CD4-positive, alpha-beta T cell treated with Interleukin-17A for 1 hour (primary cell): ENCODE measurements around the gene HEATR5A.
"Not testable (repeated sequence)": the region's sequence is repeated elsewhere in the genome, so short reads cannot be mapped to it uniquely, and the experiment has no call there.

Experiments used
- DNase-seq: peaks from one replicate; pipeline ENCODE4 v3.0.0-alpha.2; 2020

The HEATR5A gene

DNA sequence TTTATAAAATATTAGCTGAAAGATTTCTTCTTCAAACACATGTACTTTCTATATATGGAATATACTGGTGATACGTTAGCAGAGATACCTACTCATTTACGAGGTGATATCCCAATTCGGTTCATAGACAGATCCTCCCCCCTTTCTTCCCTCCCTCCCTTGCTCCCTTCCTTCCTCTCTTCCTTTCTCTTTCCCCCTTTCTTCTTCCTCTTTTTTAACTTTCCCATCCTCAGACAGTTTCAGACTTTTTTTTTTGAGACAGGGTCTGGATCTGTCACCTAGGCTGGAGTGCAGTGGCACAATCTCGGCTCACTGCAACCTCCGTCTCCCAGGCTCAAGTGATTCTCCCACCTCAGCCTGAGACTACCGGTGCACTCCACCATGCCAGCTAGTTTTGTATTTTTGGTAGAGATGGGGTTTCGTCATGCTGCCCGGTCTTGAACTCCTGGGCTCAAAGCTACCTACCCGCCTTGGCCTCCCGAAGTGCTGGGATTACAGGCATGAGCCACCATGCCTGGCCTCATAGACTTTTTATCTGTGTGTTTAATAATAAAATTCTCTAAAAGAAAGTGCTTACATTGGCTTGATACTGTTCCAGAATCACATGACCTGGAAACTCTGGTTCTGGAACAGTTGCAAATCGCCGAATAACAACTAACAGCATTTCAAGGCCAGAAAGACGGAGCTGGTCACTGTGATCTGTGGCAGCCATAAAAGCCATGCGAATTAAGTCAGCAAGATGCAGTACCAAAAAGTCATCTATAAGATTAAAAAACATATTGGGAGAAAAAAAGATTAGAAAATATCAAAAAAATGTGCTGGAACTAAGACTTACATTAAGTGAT is 99.2 kb downstream of the HEATR5A start:
- DNase-seq, result no peak

DNA sequence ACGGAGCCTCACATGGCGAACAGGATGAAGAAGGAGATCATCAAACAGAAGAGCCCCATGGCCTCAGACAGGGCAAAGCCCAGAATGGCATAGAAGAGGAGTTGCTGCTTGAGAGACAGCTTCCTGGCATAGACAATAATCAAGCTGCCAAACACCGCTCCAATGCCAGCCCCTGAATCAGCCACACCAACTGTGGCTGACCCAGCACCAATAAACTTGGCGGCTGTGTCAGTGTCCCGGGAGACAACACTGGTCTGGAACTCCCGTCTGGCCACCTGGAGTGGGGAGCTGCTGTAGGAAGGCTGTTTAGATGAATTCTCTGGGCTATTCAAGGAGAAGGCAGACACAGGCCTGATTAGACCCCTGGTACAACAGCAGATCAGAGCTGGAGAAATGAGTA is 100.1 kb downstream of the HEATR5A start:
- no peak for DNase-seq

DNA sequence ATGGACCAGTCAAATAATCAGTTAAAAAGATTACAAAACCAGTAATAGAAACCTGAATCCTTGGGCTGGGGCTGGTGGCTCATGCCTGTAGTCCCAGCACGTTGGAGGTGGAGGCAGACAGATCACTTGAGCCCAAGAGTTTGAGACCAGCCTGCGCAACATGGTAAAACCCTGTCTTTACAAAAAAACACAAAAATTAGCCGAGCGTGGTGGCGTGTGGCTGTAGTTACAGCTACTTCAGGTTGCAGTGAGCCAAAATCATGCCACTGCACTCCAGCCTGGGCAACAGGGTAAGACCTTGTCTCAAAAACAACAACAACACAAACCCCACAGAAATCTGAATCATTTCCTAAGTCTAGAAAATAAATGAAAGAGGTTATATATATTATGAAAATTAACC is 100.6 kb downstream of the HEATR5A start:
- no peak for DNase-seq

DNA sequence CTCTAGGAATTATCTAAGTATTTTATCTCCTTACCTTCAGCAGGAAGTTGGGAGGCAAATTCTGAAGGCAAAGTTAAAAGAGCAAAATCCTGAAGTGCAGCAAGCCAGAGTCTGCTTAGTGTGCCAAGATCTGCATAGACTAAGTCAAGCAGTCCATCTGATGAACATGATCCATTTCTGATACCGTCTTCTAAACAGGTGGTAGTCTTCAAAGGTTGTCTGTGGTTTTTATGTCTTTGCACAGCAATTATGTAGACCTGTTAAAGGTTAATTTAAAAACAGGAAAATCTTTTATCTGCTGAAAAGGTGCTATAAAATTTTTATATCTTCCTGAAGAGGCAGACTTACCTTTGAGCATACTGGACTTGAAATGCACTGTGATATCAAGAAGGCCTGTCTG is 107.4 kb downstream of the HEATR5A start:
- no peak for DNase-seq

DNA sequence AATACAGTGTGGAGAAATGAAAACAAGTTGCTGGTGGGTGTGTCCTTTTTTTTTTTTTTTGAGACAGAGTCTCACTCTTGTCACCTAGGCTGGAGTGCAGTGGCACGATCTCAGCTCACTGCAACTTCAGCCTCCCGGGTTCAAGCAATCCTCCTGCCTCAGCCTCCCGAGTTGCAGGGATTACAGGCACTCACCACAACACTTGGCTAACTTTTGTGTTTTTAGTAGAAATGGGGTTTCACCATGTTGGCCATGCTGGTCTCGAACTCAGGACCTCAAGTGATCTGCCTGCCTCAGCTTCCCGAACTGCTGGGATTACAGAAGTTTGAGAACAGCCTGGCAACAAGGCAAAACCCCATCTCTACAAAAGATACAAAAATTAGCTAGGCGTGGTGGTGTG is 108.0 kb downstream of the HEATR5A start:
- not testable (repeated sequence) for DNase-seq

DNA sequence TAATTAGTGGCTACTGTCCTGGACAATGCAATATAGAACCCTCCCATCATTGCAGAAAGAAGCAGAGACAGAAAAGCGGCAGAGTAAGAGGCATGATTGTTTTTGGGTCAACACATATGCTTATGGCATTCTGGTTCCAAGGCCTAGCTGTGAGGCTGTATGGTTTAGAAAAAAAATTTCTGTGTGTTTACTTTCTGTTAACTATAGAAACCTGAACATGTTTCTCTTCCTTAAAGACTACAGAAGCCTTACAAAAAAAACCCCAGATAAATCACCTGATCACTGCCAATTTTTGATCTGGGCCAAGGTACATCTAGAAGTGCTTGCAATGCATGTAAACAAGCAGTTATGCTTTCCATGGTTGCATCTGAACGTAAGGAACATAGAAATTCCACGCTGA is 112.7 kb downstream of the HEATR5A start:
- no peak for DNase-seq

DNA sequence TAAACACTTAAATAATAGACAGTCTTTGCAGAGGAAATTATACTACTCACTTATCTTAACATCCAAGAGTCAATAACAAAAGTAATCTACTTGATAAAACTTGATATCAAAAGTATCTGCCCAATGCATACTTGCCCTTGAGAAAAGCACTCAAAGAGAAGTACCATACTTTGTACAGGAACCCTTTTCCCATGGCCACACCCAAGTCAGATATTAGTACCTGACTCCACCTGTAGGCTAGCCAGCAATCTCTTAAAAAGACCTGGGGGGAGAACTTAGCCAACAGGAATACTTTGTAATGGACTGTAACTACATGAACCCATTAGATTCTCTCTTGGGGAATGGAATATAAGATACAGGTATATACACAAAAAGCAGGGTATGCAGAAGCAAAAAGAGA is 113.2 kb downstream of the HEATR5A start:
- DNase-seq, result no peak

DNA sequence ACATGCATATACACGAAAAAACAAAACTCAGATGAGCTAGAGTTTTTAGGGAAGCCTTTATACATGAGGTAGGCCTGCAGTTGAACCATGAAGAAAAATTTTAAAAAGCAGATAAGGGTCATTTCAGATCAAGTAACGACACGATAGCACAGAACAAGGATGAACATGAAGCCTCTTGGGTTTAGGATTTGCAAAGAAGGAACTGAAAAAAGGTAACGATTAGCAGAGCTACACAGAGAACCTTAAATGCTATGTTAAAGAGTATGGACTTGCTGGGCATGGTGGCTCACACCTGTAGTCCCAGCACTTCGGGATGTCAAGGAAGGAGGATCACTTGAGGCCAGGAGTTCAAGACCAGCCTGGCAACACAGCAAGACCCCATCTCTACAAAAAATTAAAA is 116.7 kb downstream of the HEATR5A start:
- DNase-seq, result no peak

DNA sequence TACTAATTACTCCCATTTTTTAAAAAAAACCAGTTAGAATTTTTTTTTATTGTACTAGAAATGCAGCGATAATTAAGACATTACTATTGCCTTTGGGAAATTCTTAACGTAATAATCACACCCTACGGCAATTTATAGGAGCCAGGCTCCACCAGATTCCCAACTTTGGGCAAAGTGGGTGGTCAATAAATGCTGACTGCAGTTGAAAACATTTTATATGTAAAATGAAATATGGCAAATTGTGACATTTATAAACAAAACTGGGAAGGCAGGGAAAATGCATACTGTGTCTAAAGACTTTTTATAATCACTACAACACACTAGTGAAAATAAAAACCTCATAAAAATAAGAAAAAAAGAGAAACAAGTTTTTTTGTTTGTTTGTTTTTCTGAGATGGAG is 119.5 kb downstream of the HEATR5A start:
- no peak for DNase-seq

DNA sequence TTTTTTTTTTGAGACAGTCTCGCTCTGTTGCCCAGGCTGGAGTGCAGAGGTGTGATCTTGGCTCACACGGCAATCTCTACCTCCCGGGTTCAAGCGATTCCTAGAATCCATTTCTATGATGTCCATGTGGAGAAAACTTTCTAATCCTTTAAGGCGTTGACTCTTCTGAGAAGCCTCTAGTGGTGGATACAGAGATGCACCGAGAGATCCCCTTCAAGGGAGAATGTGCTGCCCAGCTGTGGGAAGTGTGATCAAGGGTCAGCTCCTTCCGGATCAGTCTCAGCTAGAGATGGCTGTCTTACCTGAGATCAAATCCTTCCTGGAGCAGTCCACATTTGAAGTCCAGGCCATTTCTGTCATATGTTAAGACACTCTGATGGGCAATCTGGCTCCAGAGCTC is 120.1 kb downstream of the HEATR5A start:
- no peak for DNase-seq

DNA sequence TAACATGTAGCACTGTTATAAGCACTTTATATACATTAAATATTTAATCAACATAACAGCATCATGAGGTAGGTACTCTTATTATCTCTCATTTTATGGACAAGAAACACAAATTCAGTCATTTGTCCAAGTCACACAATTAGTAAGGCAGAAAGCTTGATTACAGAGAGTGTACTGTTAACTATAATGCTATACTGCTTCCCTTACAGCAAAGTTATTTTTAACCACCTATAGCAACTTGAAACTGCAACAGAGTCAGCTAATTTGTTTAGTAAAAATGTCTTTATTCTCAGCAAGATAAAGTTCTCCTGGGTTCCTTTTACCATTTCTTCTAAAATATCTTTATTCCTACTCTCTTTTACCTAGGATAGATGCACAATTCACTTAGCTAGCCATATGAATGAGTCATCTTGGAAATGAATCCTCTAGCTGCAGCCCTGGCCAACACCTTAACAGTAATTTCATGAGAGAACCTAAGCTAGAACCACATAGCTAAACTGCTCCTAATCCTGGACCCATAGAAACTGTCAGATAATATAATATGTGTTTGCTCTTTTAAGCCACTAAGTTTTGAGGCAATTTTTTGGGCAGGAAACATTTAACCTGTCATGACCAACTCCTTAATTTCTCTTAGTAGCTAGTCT is 122.5 kb downstream of the HEATR5A start:
- no peak for DNase-seq

DNA sequence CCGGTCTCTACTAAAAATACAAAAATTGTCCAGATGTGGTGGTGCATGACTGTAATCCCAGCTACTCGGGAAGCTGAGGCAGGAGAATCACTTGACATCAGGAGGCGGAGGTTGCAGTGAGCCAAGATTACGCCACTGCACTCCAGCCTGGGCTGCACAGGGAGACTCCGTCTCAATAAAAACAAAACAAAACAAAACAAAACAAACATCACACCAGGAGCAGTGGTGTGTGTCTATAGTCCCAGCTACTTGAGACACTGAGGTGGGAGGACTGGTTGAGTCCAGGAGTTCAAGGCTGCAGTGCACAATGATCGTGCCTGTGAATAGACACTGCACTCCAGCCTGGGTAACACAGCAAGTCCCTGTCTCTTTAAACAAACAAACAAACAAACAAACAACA is 123.2 kb downstream of the HEATR5A start:
- DNase-seq, result no peak

DNA sequence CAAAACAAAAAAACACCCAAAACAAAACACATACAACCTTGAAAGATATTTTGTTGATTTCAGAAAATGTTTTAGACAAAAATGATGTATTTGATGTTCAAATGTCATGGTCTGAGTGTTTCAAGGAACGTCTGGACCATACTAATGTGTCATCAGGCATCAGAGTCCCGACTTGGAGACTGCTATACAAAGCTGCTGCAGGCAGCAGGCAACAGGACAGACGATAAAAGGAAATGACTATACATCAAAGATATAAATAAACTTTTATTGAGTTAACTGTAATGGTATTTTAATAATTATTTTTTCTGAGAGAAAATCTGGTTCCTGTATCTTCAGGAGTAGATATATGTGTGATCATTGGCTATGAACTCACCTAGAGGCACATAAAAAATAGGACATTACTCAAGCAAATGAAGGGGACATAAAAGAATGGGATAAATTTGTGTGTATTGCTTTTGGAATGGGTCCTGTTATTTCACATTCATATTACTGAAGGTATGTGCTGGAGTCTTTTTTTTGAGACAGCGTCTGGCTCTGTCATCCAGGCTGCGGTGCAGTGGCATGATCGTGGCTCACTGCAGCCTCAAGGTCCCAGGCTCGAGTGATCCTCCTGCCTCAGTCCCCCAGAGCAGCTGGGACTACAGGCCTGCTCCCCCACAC is 125.5 kb downstream of the HEATR5A start:
- DNase-seq, result no peak

DNA sequence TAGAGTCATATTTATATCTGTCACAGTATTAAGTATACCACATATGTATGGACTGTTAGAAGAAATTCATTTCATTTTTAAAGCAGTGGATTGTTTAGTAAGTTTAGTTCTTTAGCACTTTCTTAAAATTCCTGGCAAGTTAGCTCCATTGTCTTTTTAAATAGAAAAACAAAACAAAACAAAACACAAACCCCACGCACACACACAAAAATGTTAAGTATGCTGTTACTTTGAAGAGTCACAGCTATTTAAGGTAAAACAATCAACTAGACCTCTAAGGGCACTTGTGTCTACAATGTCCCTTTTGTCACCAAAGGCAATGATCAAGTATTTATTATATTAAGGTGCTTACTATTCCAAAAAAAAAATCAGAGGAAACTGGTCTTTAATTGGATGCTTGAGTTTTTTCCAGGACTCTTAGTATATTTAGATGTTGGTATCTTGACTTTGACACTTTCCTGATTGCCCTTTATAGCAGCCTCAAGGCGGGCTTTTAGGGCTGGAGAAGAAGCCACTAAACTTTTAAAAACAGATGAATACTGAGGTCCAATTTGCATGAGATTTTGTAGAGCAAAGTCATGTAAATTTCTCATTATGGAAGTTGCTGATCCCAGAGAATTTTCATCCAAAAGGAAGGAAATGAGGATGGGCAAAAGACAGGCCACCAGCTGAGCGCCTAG is 127.3 kb downstream of the HEATR5A start:
- DNase-seq, result no peak

DNA sequence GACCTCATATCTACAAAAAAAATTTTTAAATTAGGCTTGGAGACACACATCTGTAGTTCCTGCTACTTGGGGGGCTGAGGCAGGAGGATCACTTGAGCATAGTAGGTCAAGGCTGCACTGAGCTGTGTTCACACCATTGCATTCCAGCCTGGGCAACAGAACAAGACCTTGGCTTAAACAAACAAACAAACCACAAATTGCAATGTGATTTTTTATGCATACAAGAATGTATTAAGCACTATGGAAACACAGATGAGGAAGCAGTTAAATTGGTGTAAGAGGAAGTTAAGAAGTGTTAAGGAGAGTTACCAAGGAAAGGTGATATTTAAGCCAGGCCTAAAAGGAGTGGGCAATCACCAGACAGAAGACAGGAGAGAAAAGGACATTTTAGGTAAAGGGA is 129.1 kb downstream of the HEATR5A start:
- DNase-seq, result no peak

DNA sequence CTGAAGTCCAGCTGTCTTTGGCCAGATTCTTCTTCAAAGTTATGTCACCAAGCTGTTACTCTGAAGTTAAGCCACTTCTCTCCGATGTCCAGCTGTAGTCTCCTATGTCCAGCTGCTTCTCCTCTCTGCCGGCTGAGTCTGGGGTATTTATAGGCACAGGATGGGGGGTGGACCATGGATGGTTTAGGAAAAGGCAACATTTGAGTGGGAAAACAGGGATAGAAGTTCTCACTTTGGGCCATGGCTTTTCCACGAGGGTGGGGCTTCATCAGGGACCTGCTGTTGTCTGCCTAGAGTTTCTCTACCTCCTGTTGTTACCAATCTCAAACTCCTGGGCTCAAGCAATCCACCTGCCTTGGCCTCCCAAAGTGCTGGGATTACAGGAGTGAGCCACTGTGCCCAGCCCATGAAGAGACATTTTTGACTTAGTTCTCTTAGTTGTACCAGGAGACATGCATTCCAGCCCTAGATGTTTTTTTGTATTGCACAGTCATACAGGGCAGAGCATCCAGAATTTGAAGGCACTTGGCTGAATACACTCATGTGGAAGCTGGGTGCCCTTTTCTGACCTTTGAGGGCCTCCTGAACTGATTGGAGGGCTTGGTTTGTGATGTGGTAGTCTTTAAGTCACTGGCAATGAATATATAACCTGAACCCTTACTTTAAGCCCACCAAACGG is 132.9 kb downstream of the HEATR5A start:
- DNase-seq, result no peak

DNA sequence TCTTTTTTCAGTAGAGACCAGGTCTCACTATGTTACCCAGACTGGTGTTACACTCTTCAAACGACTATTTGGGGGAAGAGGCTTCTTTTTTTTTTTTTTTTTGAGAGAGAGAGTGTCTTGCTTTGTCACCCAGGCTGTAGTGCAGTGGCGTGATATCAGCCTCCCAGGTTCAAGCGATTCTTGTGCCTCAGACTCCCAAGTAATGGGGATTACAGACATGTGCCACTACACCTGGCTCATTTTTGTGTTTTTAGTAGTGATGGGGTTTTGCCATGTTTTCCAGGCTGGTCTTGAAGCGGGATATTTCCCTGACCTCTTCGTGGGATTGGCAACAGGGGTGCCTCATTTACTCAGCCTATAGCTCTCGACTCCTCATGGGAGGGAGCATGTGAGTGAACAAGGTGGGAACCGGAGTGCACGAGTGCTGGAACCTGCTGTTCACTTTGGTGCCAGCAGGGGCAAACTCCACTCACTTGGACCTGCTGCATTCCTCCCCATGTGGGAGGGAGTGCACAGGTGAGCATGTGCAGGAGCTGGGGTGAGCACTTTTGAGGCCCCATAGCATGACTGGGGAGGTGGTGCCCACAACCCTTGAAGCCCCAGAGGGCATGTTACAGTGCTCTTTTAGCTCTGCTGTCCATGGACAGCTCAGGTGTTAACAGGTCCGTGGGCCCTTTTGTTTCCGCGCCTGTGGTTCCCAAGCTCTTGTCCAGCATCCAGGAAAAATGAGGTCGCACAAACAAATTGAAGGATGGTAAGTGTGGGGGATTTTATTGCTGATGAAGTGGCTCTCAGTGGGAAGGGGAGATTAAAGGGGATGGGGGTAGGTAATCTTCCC is 133.7 kb downstream of the HEATR5A start:
- no peak for DNase-seq

DNA sequence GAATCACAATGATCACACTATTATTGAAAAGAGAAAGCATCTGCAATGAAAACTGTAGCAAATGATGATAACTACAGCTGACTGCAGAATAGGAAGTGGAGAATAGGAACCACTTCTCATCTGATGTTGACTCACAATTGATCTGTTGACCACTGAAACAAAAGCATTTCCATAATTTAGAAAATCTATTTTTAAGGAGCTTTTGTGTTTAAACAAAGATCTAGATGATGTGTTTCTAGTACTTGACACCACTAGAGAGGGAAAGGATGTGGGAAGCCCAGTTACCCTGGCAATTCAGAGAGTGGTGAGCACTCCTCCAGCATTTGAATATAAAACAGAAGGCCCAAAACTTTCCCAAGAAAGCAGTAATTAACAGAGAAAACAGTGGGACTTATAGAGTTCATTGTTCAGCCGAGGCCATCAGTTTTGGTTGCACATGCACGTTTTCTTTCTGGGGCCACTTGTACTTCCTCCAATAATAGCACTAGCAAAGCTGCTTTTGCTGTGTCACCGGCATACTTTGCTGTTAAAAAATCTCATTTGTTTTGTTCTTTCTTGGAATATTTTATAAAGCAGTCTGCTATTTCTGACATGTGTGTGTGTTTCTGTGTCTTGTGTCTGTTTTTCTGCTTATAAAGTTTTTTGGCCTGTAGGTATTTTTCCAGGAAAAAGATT is 136.6 kb downstream of the HEATR5A start:
- DNase-seq, result no peak

DNA sequence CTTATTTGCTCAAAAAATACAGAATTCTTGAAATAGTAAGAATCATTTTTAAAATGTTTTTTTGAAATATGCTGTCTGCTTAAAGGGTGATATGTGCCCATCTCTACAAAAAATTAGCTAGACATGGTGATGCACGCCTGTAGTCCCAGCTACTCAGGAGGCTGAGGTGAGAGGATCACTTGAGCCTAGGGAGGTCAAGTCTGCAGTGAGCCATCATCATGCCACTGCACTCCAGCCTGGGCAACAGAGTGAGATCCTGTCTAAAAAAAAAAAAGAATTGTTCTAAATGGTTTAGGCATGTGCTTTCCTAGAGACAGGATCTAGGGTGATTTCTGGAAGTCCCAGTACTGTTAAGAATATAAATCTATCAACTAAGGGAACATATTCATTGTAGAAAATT is 137.2 kb downstream of the HEATR5A start:
- no peak for DNase-seq

DNA sequence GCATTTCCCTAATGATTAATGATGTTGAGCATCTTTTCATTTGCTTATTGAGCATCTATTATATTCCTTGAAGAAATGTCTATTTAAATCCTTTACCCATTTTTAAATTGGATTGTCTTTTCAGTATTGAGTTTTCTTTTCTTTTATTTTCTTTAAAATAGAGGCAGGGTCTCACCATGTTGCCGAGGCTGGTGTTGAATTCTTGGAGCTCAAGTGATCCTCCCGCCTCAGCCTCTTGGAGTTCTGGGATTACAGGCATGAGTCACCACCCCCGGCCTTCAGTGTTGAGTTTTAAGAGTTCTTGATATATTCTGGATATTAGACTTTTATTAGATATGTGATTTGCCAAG is 139.5 kb downstream of the HEATR5A start:
- DNase-seq, result no peak

DNA sequence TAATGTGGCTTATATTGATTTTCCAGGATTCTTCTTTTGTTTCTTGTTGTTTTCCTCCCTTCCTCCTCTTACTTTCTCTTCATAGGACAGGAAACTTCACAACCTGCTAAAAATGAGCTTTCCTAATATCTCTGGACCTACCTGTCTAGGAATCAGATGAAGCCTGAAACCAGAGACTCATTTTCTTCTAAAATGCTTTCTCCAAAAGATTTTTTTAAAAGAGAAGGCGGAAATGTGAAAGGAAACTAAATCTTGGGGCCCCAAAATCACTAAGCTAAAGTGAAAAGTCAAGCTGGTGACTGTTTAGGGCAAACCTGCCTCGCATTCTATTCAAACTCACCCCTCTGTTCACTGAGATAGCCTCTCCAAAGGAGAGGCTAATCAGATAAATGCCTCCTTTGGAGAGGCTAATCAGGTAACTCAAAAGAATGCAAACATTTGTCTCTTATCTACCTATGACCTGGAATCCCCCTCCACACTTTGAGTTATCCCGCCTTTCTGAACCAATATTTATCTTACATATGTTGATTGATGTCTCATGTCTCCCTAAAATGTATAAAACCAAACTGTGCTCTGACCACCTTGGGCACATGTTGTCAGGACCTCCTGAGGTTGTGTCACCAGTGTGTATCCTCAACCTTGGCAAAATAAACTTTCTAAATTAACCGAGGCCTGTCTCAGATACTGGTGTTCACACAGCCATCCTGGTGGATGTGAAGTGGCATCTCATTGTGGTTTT is 140.0 kb downstream of the HEATR5A start:
- no peak for DNase-seq
